ENCODE data around the gene EFCAB14. TPM values are rescaled to one million over a fixed set of nuclear protein-coding genes. Genes with fewer than 3 reads are reported as not detected.
"Not testable (repeated sequence)": the region's sequence is repeated elsewhere in the genome, so short reads cannot be mapped to it uniquely, and the experiment has no call there.

The EFCAB14 gene
- total and polyA plus RNA-seq, 2 donors (not counting 3 experiments of a cell fraction or from before 2014, with no cell fraction given) = 30.0 to 81.7 TPM

DNA sequence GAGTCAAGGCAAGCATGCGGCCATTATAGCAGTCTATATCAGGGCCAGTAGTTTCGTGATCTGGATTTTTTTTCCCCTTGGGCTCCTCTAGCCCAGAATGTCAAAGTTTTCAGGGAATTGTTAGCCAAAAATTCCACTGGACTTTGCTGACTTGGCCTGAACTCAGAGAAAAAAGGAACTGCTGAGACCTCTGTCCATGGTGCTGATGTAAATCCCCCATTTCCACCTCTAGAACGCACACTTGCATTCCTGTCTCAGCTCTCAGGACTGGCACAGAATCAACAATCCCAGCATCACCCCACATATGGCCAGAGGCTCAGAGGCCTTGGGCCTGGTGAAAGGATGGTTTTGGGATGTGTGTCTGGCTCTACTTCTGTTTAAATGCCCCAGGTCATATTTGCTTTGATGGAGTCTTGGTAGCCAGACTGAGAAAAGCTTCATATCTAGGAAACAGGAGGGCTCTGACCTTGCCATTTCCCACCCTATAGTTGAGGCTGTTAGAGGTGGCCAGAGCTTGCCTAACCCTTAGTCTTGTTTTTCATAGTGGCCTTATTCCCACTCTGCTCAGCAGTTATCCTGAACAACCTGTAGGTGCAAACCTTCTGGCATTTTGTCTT, 16.9 kb upstream of the EFCAB14 start:
- H3K36me3 ChIP-seq (ENCODE audit: control insufficient read depth in 2 of 2, extremely low read depth in 1 of 2, insufficient read depth in 2 of 2, low read length in 2 of 2) = no peaks in the 10 kb centered on the region
- dilution Hi-C loops (cut with MboI; ENCODE audit: extremely low pct_ligation_motif_present, low sequenced_read_pairs) = no loop called here
- BruUV-seq (replicated peaks) = no TSS peak
- TF ChIP-seq, protein P1, sequence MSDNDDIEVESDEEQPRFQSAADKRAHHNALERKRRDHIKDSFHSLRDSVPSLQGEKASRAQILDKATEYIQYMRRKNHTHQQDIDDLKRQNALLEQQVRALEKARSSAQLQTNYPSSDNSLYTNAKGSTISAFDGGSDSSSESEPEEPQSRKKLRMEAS (IDR thresholded peaks at IDR 0.05; ENCODE audit: insufficient read depth, insufficient read length) = no peak
- TF ChIP-seq FOS (IDR thresholded peaks at IDR 0.05; ENCODE audit: borderline replicate concordance, insufficient read depth, low read length) = no peak
- TF ChIP-seq, protein P2, sequence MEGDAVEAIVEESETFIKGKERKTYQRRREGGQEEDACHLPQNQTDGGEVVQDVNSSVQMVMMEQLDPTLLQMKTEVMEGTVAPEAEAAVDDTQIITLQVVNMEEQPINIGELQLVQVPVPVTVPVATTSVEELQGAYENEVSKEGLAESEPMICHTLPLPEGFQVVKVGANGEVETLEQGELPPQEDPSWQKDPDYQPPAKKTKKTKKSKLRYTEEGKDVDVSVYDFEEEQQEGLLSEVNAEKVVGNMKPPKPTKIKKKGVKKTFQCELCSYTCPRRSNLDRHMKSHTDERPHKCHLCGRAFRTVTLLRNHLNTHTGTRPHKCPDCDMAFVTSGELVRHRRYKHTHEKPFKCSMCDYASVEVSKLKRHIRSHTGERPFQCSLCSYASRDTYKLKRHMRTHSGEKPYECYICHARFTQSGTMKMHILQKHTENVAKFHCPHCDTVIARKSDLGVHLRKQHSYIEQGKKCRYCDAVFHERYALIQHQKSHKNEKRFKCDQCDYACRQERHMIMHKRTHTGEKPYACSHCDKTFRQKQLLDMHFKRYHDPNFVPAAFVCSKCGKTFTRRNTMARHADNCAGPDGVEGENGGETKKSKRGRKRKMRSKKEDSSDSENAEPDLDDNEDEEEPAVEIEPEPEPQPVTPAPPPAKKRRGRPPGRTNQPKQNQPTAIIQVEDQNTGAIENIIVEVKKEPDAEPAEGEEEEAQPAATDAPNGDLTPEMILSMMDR (IDR thresholded peaks at IDR 0.05; ENCODE audit: extremely low read depth in 1 of 2, insufficient read depth in 1 of 2, low read depth in 1 of 2, low read length in 2 of 2) = peak; percentile 12 to 46
- no peaks in the 10 kb centered on the region for H3K9me1 ChIP-seq (replicated peaks; ENCODE audit: control insufficient read depth, extremely low read depth, insufficient read depth, low read length)
- FAIRE-seq (peak; percentile 67), DNase-seq (ENCODE audit: low read depth, low spot score) (peak; percentile 62)
- H4K20me1 ChIP-seq (replicated peaks; ENCODE audit: control insufficient read depth, extremely low read depth, insufficient read depth, low read length) = no peaks in the 10 kb centered on the region
- H3K27ac ChIP-seq (ENCODE audit: insufficient read depth, low read depth, low read length) = no peak overlapping the region
- H3K79me2 ChIP-seq (ENCODE audit: control insufficient read depth, insufficient read depth, low read length) = no peaks in the 10 kb centered on the region
- ChIA-PET POLR2A (no interaction called here), CTCF (interaction anchor here (0.8 to 1.5 kb wide), 3 partner anchors 11 to 18 kb away, joined by 3 to 6 read pairs (median 4); no protein-coding TSS in a partner anchor)
- no peaks in the 10 kb centered on the region for H3K27me3 ChIP-seq (ENCODE audit: control insufficient read depth in 2 of 2, insufficient read depth in 2 of 2, low read length in 2 of 2)
- H3K4me3 ChIP-seq (replicated peaks in 1 of 3; ENCODE audit: insufficient read depth in 1 of 3, low read depth in 1 of 3, low read length in 3 of 3) = no peak overlapping the region
- H2AFZ ChIP-seq (ENCODE audit: low read depth, low read length) = no peak overlapping the region
- H3K4me2 ChIP-seq (ENCODE audit: insufficient read depth, low read length) = no peak overlapping the region
- H3K9me3 ChIP-seq (replicated peaks; ENCODE audit: control insufficient read depth, insufficient read depth, low read length) = no peaks in the 10 kb centered on the region
- intact Hi-C loops (cut with micrococcal nuclease) = no loop called here
- no peak overlapping the region for H3K9ac ChIP-seq (replicated peaks; ENCODE audit: extremely low read depth, insufficient read depth, low read length)
- H3K4me1 ChIP-seq (ENCODE audit: control insufficient read depth, extremely low read depth, insufficient read depth, low read length) = no peaks in the 10 kb centered on the region

DNA sequence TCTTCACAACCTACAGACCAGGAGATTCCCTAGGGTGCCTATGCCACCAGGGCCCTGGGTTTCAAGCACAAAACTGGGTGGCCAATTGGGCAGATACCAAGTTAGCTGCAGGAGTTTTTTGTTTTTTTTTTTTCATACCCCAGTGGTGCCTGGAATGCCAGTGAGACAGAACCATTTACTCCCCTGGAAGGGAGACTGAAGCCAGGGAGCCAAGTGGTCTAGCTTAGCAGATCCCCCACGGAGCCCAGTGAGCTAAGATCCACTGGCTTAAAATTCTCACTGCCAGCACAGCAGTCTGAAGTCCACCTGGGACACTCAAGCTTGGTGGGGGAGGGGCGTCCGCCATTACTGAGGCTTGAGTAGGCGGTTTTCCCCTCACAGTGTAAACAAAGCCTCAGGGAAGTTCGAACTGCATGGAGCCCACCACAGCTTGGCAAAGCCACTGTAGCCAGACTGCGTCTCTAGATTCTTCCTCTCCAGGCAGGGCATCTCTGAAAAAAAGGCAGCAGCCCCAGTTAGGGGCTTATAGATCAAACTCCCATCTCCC, 9.5 kb upstream of the EFCAB14 start:
- H4K20me1 ChIP-seq (replicated peaks; ENCODE audit: control insufficient read depth, extremely low read depth, insufficient read depth, low read length); H3K4me3 ChIP-seq (replicated peaks in 1 of 3; ENCODE audit: insufficient read depth in 1 of 3, low read depth in 1 of 3, low read length in 3 of 3); H3K79me2 ChIP-seq (ENCODE audit: control insufficient read depth, insufficient read depth, low read length); DNase-seq (ENCODE audit: low read depth, low spot score); H3K27ac ChIP-seq (ENCODE audit: insufficient read depth, low read depth, low read length); H3K36me3 ChIP-seq (ENCODE audit: control insufficient read depth in 2 of 2, extremely low read depth in 1 of 2, insufficient read depth in 2 of 2, low read length in 2 of 2); H3K9ac ChIP-seq (replicated peaks; ENCODE audit: extremely low read depth, insufficient read depth, low read length); BruUV-seq (replicated peaks); dilution Hi-C loops (cut with MboI; ENCODE audit: extremely low pct_ligation_motif_present, low sequenced_read_pairs); H3K9me3 ChIP-seq (replicated peaks; ENCODE audit: control insufficient read depth, insufficient read depth, low read length); H3K9me1 ChIP-seq (replicated peaks; ENCODE audit: control insufficient read depth, extremely low read depth, insufficient read depth, low read length); H3K4me2 ChIP-seq (ENCODE audit: insufficient read depth, low read length); H2AFZ ChIP-seq (ENCODE audit: low read depth, low read length); FAIRE-seq: not testable (repeated sequence)
- intact Hi-C loops (cut with micrococcal nuclease) = loop anchor here (10.0 kb wide), 1 partner anchor 254 kb away; no protein-coding TSS in a partner anchor
- CTCF ChIA-PET = interaction anchor here (1.2 kb wide), 1 partner anchor 199 kb away, joined by 5 read pairs; no protein-coding TSS in a partner anchor
- Histone ChIP-seq H3K27me3 (ENCODE audit: control insufficient read depth in 2 of 2, insufficient read depth in 2 of 2, low read length in 2 of 2) (peaks cover 9 to 16% of the 10 kb centered on the region in 2 experiments), H3K4me1 (ENCODE audit: control insufficient read depth, extremely low read depth, insufficient read depth, low read length) (peaks cover 17% of the 10 kb centered on the region)
- POLR2A ChIA-PET = interaction anchor here (0.6 kb wide), 1 partner anchor 19 kb away, joined by 5 read pairs; no protein-coding TSS in a partner anchor

All from endothelial cell of umbilical vein (primary cell).